Thoracic aorta (tissue), 2 donors: ENCODE data around the gene MXRA5. TPM values are rescaled to one million over a fixed set of nuclear protein-coding genes. Genes with fewer than 3 reads are reported as not detected.
"Not testable (repeated sequence)": the region's sequence is repeated elsewhere in the genome, so short reads cannot be mapped to it uniquely, and the experiment has no call there.

Experiments used
- ATAC-seq: fragments of 150-250 bp; one replicate; pipeline ENCODE4 v1.8.0; 2017; ENCODE audit warnings: low read depth; ENCODE audit not compliant: insufficient number of reproducible peaks, low FRiP score
- DNase-seq: peaks from one replicate; pipeline ENCODE4 v3.0.0-alpha.2; 2020; ENCODE audit warnings: low spot score
- H3K27ac ChIP-seq, 2 donors: fragments of 200-600 bp; sonication (generic); 1 replicate in 1 of 2; 2 replicates in 1 of 2; pipeline ENCODE4 v1.5.1; 2016; ENCODE audit warnings: mild to moderate bottlenecking in 2 of 2, moderate library complexity in 2 of 2
- H3K27me3 ChIP-seq: fragments of 200-600 bp; sonication (generic); replicated peaks from 2 replicates; pipeline ENCODE4 v1.6.0; 2016; ENCODE audit warnings: mild to moderate bottlenecking; ENCODE audit not compliant: insufficient read depth
- H3K36me3 ChIP-seq: fragments of 200-600 bp; sonication (generic); one replicate; pipeline ENCODE4 v1.5.1; 2016
- H3K4me1 ChIP-seq, 2 donors: fragments of 200-600 bp; sonication (generic); 1 replicate in 1 of 2; 2 replicates in 1 of 2; pipeline versions ENCODE4 v1.5.1 to v1.6.0; 2016; ENCODE audit warnings: low read depth in 2 of 2, mild to moderate bottlenecking in 1 of 2; ENCODE audit not compliant: control insufficient read depth in 1 of 2
- H3K4me3 ChIP-seq: fragments of 200-600 bp; sonication (generic); 2 replicates; pipeline ENCODE4 v1.5.1; 2016; ENCODE audit warnings: mild to moderate bottlenecking
- H3K9me3 ChIP-seq: fragments of 200-600 bp; sonication (generic); 2 replicates; pipeline ENCODE4 v1.5.1; 2016
- total RNA-seq, 2 donors: library from RNA; depleted of rRNA; stranded (reverse); fragments of >200 nt; gene quantifications; one replicate each; pipeline versions ENCODE4 v1.1.0 to v1.2.3, GENCODE V29; 2016
- TF ChIP-seq, protein P1 (sequence below): fragments of 200-600 bp; sonication (generic); IDR thresholded peaks from one replicate; pipeline ENCODE4 v1.5.1; 2019; ENCODE audit warnings: antibody characterized with exemption

Gene MXRA5
- total RNA-seq, 2 donors from 2014 or later, result 0.14 to 2.3 TPM

DNA sequence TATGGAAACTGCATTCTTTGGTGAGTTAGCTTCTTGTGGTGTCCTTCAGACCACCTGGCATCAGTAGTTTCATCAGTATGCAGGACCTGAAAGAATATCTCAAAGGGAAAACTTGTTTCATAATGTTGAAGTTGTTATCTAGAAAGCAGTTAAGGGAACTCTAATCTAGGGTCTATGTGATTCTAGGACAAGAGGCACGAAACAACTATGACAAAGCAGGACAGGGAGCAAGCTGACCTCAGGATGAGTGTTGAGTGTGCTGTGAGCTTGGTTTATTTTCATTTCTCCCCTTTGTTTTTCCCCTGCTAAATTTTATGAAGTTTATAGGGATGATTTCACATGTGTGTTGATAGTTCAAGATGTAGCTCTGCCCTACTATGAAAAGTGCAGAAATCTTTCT is 65.7 kb downstream of the MXRA5 start:
- TF ChIP-seq, protein P1, sequence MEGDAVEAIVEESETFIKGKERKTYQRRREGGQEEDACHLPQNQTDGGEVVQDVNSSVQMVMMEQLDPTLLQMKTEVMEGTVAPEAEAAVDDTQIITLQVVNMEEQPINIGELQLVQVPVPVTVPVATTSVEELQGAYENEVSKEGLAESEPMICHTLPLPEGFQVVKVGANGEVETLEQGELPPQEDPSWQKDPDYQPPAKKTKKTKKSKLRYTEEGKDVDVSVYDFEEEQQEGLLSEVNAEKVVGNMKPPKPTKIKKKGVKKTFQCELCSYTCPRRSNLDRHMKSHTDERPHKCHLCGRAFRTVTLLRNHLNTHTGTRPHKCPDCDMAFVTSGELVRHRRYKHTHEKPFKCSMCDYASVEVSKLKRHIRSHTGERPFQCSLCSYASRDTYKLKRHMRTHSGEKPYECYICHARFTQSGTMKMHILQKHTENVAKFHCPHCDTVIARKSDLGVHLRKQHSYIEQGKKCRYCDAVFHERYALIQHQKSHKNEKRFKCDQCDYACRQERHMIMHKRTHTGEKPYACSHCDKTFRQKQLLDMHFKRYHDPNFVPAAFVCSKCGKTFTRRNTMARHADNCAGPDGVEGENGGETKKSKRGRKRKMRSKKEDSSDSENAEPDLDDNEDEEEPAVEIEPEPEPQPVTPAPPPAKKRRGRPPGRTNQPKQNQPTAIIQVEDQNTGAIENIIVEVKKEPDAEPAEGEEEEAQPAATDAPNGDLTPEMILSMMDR, result no peak
- no peaks in the 10 kb centered on the region for H3K36me3 ChIP-seq
- no peaks in the 10 kb centered on the region for H3K9me3 ChIP-seq
- no peak overlapping the region for H3K4me3 ChIP-seq
- no peaks in the 10 kb centered on the region for H3K27me3 ChIP-seq
- no peaks in the 10 kb centered on the region for H3K4me1 ChIP-seq
- no peak for DNase-seq
- H3K27ac ChIP-seq, result no peak overlapping the region
- no peak for ATAC-seq

DNA sequence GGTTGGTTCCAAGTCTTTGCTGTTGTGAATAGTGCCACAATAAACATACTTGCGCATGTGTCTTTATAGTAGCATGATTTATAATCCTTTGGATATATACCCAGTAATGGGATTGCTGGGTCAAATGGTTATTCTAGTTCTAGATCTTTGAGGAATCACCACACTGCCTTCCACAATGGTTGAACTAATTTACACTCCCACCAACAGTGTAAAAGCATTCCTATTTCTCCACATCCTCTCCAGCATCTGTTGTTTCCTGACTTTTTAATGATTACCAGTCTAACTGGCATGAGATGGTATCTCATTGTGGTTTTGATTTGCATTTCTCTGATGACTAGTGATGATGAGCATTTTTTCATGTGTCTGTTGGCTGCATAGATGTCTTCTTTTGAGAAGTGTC is 72.8 kb downstream of the MXRA5 start:
- H3K4me1 ChIP-seq, H3K27ac ChIP-seq, H3K36me3 ChIP-seq, H3K4me3 ChIP-seq, ATAC-seq, DNase-seq, H3K27me3 ChIP-seq, H3K9me3 ChIP-seq: not testable (repeated sequence)

DNA sequence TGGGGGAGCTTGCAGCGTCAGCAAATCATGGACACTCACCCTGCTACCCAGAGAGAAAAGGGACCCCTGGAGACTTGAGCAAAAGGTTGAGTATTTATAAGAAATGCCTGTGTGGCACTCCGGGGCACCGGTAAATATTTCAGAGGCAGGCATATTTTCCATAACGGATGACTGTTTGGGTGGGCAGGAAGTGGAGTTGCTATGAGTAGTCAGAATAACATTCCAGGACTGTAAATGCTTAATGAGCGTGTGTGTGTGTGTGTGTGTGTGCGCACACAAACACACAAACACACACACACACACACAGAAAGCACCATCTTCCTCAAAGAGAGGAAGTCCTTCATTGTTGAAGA is 74.6 kb downstream of the MXRA5 start:
- DNase-seq (no peak), ATAC-seq (no peak)
- no peaks in the 10 kb centered on the region for H3K27me3 ChIP-seq
- TF ChIP-seq, protein P1, result no peak
- H3K4me1 ChIP-seq, result peaks cover 0 to 10% of the 10 kb centered on the region in 2 donors
- peak overlapping the region; percentile 55 for H3K4me3 ChIP-seq
- peak overlapping the region in 1 of 2 donors; percentile 21 for H3K27ac ChIP-seq
- no peaks in the 10 kb centered on the region for H3K9me3 ChIP-seq
- no peaks in the 10 kb centered on the region for H3K36me3 ChIP-seq

DNA sequence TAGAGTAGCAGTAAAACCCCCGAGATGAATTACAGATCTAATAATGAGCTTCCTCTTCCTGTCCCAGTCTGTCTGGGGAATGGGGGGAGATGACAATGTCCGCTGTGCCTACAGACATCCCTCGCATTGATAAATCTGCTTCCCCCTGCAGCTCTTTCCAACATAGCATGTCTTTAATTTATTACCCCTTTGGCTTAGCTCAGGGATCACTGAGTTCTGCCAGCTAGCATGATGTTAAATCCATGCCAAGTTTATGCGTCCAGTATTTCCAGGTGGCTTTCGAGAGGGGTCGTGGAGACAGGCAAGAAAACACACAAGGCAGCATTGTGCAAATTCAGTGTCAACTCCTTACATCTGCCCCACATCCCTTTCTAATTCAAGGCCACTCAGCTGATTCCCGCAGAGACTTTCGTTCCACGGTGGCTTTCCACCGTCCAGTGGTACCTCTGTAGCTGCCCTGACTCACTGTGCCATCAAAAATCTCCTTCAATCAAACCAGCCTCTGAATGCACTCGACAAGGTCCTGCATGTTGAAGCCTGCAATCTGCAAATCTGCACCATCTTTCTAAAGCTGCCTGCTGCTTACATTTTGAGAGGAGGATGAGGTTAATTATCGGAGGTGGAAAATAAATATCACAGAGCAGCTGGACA is 75.1 kb downstream of the MXRA5 start:
- Histone ChIP-seq H3K4me3 (peak overlapping the region; percentile 55), H3K27ac (peak overlapping the region in 1 of 2 donors; percentile 21), H3K9me3 (no peaks in the 10 kb centered on the region), H3K27me3 (no peaks in the 10 kb centered on the region), H3K36me3 (no peaks in the 10 kb centered on the region), H3K4me1 (peaks cover 0 to 10% of the 10 kb centered on the region in 2 donors)
- TF ChIP-seq, protein P1, result no peak
- DNase-seq, result no peak
- no peak for ATAC-seq

DNA sequence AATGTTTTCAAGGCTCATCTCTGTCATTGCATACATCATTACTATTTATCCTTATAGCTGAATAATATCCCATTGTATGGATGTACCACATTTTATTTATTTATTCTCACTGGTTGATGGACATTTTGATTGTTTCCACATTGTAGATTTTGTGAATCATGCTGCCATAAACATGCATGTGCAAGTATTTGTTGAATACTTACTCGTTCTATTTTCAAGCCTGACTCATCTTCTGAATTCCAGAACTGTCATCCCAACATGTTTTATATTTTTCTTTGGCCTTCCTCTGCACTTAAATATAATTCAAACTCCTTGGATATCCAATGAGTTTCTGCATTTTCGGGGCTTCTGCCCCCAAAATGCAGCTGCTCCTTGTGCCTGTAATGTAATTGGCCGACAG is 77.6 kb downstream of the MXRA5 start:
- ATAC-seq (no peak), DNase-seq (no peak)
- H3K27ac ChIP-seq, result no peak overlapping the region
- TF ChIP-seq, protein P1, result no peak
- H3K9me3 ChIP-seq, result no peaks in the 10 kb centered on the region
- H3K4me1 ChIP-seq, result peaks cover 0 to 11% of the 10 kb centered on the region in 2 donors
- no peaks in the 10 kb centered on the region for H3K36me3 ChIP-seq
- H3K27me3 ChIP-seq, result no peaks in the 10 kb centered on the region
- no peak overlapping the region for H3K4me3 ChIP-seq

DNA sequence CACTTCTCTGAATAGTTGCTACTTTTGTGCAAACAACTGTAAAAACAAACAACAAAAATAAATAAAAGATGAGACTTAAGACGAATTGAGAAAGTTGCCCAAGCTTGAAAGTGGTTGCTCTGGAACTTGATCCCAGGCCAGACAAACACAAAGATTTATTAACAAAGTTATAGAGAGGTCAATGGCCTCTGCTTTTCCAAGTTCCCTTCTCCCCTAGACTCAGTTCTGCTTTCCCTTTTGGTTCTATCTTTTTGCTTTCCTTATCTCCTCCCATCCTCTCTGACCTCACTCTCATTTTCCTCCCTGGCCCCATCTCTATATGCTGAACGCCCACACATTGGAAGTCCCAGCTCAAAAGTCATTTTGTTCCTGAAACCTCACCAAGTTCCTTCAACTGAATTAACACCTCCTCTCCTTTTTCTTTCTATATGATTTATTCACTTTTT is 82.7 kb downstream of the MXRA5 start:
- no peak for DNase-seq
- Histone ChIP-seq H3K4me1 (peaks cover 0 to 15% of the 10 kb centered on the region in 2 donors), H3K27ac (peak overlapping the region in 1 of 2 donors; percentile 48), H3K9me3 (no peaks in the 10 kb centered on the region), H3K4me3 (no peak overlapping the region), H3K27me3 (no peaks in the 10 kb centered on the region), H3K36me3 (no peaks in the 10 kb centered on the region)
- TF ChIP-seq, protein P1, result no peak
- no peak for ATAC-seq
